Fibroblast of the conjunctiva (primary cell): Measurements from ENCODE around the gene MAB21L3.

Experiments used
- DNase-seq: peaks from one replicate; pipeline ENCODE4 v3.0.0-alpha.2; 2010; ENCODE audit warnings: low read depth

The MAB21L3 gene

GRCh38 chr1:116111524-116112021 lies 374 bp downstream of the MAB21L3 start:
- no peak for DNase-seq

GRCh38 chr1:116112388-116113140 lies 1.4 kb downstream of the MAB21L3 start:
- no peak for DNase-seq

GRCh38 chr1:116113615-116114014 lies 2.4 kb downstream of the MAB21L3 start:
- no peak for DNase-seq

- DNase-seq, result peak; percentile 30
These were observed 4.6 kb downstream of the MAB21L3 start for GRCh38 chr1:116115476-116116439.

- DNase-seq, result no peak
These were observed 7.3 kb downstream of the MAB21L3 start for GRCh38 chr1:116118471-116118870.

- no peak for DNase-seq
These were observed 8.7 kb downstream of the MAB21L3 start for GRCh38 chr1:116119876-116120275.

GRCh38 chr1:116122955-116123757 lies 12.0 kb downstream of the MAB21L3 start:
- peak; percentile 93 for DNase-seq

GRCh38 chr1:116123837-116124533 lies 12.8 kb downstream of the MAB21L3 start:
- no peak for DNase-seq

GRCh38 chr1:116125758-116126157 lies 14.6 kb downstream of the MAB21L3 start:
- no peak for DNase-seq

- no peak for DNase-seq
These were observed 15.1 kb downstream of the MAB21L3 start for GRCh38 chr1:116126281-116126680.

GRCh38 chr1:116127123-116127847 lies 16.1 kb downstream of the MAB21L3 start:
- DNase-seq, result no peak

- no peak for DNase-seq
These were observed 16.8 kb downstream of the MAB21L3 start for GRCh38 chr1:116127848-116128540.

GRCh38 chr1:116128664-116129063 lies 17.5 kb downstream of the MAB21L3 start:
- DNase-seq, result no peak

GRCh38 chr1:116129537-116129936 lies 18.3 kb downstream of the MAB21L3 start:
- DNase-seq, result no peak

GRCh38 chr1:116130356-116130755 lies 19.2 kb downstream of the MAB21L3 start:
- DNase-seq, result no peak

- DNase-seq, result no peak
These were observed 20.0 kb downstream of the MAB21L3 start for GRCh38 chr1:116131170-116131569.

- no peak for DNase-seq
These were observed 20.8 kb downstream of the MAB21L3 start for GRCh38 chr1:116131866-116132605.

GRCh38 chr1:116133696-116134475 lies 22.7 kb downstream of the MAB21L3 start:
- DNase-seq, result no peak

GRCh38 chr1:116134476-116134773 lies 23.2 kb downstream of the MAB21L3 start:
- DNase-seq, result no peak
